ENCODE data around the gene MYO9A.

Gene MYO9A

DNA sequence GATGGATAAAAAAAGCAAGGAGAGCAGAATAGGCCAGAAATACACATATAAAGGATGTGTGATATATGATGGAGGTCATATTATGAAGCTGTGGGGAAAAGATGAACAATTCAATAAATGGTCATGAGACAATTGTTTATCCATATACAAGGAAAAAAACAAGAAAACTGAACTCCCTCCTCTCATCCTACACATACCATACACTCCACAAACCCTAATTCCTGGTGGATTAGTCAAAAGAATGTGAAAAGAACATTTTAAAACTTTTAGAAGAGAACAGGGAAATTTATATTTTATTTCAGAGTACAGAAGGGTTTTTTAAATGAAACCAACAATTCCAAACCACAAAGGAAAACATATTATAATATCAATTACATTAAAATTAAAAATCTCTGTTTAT, 342.1 kb downstream of the MYO9A start:
- TF ChIP-seq POLR2AphosphoS5 (IDR thresholded peaks at IDR 0.05; ENCODE audit: low read depth, low read length) (no peak), POLR2A (IDR thresholded peaks at IDR 0.05; ENCODE audit: low read depth, low read length) (no peak), TAF1 (IDR thresholded peaks at IDR 0.05; ENCODE audit: borderline replicate concordance, low read depth, low read length) (no peak)
- no peak for FAIRE-seq
- no peak for DNase-seq (ENCODE audit: insufficient read length)

GRCh38 chr15:71773206-71773859, 344.6 kb downstream of the MYO9A start:
- DNase-seq (ENCODE audit: insufficient read length) (no peak), FAIRE-seq (no peak)
- TF ChIP-seq TAF1 (IDR thresholded peaks at IDR 0.05; ENCODE audit: borderline replicate concordance, low read depth, low read length) (no peak), POLR2A (IDR thresholded peaks at IDR 0.05; ENCODE audit: low read depth, low read length) (no peak), POLR2AphosphoS5 (IDR thresholded peaks at IDR 0.05; ENCODE audit: low read depth, low read length) (no peak)

Measured in GM12892 (cell line).